GM18520 (cell line): Measurements from ENCODE around the gene USP16.

Source experiments
- ATAC-seq: cut with Tn5 transposase; IDR thresholded peaks from one replicate; pipeline ENCODE4 v1.9.1; 2021; ENCODE audit not compliant: unreplicated experiment

Gene USP16

GRCh38 chr21:29082046-29082815, 57.8 kb downstream of the USP16 start:
- no peak for ATAC-seq

- ATAC-seq: no peak
Observed at GRCh38 chr21:29083306-29083705, 58.8 kb downstream of the USP16 start.

- no peak for ATAC-seq
Observed at GRCh38 chr21:29084372-29084771, 59.9 kb downstream of the USP16 start.

GRCh38 chr21:29085106-29085752, 60.8 kb downstream of the USP16 start:
- ATAC-seq: no peak

GRCh38 chr21:29091033-29091432, 66.6 kb downstream of the USP16 start:
- no peak for ATAC-seq

- ATAC-seq: no peak
Observed at GRCh38 chr21:29092102-29092959, 67.9 kb downstream of the USP16 start.

- ATAC-seq: no peak
Observed at GRCh38 chr21:29096218-29097015, 71.9 kb downstream of the USP16 start.

GRCh38 chr21:29098156-29098555, 73.7 kb downstream of the USP16 start:
- no peak for ATAC-seq

GRCh38 chr21:29102791-29103257, 78.4 kb downstream of the USP16 start:
- ATAC-seq: no peak
